Astrocyte of the spinal cord (primary cell): ENCODE results near the gene HERC3.

ENCODE experiments used
- DNase-seq: peaks from one replicate; pipeline ENCODE4 v3.0.0; 2011; ENCODE audit warnings: low read depth, low spot score
- H3K4me3 ChIP-seq: 2 replicates; pipeline ENCODE4 v1.5.1; 2011; ENCODE audit warnings: low read depth, mild to moderate bottlenecking, low read length, moderate library complexity
- in situ Hi-C: cut with HindIII; loops from 2 replicates; pipeline ENCODE4 v1.10.0; 2017; ENCODE audit warnings: low sequenced_read_pairs
- TF ChIP-seq, protein P1 (sequence below): IDR thresholded peaks from 2 replicates; pipeline ENCODE4 v1.5.1; 2012; ENCODE audit warnings: low read depth, mild to moderate bottlenecking, low read length, inconsistent platforms

The HERC3 gene

DNA sequence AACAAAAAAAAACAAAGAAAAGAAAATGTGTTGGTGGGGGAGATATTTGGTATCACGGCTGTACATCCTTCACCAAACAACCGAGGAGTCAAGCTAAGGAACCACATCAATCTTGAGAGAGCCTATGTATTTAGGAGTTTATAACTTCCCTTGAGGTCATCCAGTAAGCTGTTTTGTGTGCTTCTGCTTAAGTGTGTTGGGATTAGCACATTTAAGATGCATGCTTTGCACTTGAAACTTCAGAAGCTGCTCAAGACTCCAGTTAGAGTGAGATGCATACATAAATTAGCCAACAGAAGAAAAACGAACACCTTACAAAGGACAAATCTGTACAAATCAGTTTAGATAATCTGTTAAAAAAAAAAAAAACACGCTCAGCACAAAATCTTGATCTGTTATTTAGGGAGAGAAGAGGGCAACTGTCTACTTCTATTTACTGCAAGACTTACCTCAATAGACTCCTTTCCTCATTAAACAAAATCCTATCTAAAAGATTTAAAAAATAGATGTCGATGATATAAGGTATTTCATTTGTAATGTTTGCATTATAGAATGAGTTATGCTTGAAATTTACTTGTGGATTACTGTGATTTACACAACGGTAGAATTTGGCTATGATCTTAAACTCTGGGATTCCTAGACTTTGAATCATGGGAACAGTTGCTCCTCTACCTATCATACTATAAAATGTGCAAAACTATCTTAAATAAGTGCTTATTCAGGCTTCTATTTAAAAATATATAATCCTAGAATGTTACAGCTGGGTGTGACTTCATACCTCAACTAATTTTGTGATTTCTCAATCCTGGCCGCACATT lies 159.2 kb downstream of the HERC3 start:
- no peak for DNase-seq
- TF ChIP-seq, protein P1, sequence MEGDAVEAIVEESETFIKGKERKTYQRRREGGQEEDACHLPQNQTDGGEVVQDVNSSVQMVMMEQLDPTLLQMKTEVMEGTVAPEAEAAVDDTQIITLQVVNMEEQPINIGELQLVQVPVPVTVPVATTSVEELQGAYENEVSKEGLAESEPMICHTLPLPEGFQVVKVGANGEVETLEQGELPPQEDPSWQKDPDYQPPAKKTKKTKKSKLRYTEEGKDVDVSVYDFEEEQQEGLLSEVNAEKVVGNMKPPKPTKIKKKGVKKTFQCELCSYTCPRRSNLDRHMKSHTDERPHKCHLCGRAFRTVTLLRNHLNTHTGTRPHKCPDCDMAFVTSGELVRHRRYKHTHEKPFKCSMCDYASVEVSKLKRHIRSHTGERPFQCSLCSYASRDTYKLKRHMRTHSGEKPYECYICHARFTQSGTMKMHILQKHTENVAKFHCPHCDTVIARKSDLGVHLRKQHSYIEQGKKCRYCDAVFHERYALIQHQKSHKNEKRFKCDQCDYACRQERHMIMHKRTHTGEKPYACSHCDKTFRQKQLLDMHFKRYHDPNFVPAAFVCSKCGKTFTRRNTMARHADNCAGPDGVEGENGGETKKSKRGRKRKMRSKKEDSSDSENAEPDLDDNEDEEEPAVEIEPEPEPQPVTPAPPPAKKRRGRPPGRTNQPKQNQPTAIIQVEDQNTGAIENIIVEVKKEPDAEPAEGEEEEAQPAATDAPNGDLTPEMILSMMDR: no peak
- in situ Hi-C loops: no loop called here
- no peak overlapping the region for H3K4me3 ChIP-seq

DNA sequence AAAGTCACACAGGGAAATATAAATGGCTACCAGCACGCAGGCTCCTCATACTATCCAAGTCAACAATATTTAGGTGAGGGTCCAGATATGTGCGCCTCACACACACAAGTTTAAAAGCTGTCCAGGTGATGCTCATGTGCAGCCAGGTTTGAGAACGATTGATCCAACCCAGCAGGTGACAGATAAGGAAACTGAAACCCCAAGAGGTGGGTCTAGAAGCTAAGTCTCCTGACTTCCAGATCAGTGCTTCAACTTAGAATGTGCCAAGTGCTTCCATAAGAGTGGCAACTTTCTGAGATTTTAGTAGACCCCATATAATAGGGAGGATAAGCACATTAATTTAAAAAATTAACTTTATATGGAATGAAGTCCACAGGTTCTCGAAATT lies 159.8 kb downstream of the HERC3 start:
- no peak overlapping the region for H3K4me3 ChIP-seq
- TF ChIP-seq, protein P1: no peak
- in situ Hi-C loops: no loop called here
- DNase-seq: no peak

DNA sequence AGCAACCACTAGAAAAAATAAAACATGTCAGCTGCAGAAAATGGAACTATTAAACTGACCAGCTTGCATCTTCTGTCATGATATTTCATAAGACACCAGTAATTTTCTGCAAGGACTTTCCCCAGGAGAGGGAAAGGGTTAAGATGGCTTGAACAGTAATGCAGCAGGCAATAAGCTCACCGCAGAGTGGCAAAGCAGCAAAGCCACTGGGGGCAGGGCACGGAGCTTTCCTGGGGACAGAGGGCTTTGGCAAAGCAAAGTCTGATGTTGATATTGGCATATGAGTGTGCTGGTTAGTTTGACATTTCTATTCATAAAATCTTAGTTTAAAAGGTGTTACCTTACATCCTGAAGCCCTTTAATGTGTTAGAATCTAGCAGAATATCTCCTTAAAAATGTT lies 160.5 kb downstream of the HERC3 start:
- no peak for DNase-seq
- in situ Hi-C loops: no loop called here
- TF ChIP-seq, protein P1: no peak
- no peak overlapping the region for H3K4me3 ChIP-seq

DNA sequence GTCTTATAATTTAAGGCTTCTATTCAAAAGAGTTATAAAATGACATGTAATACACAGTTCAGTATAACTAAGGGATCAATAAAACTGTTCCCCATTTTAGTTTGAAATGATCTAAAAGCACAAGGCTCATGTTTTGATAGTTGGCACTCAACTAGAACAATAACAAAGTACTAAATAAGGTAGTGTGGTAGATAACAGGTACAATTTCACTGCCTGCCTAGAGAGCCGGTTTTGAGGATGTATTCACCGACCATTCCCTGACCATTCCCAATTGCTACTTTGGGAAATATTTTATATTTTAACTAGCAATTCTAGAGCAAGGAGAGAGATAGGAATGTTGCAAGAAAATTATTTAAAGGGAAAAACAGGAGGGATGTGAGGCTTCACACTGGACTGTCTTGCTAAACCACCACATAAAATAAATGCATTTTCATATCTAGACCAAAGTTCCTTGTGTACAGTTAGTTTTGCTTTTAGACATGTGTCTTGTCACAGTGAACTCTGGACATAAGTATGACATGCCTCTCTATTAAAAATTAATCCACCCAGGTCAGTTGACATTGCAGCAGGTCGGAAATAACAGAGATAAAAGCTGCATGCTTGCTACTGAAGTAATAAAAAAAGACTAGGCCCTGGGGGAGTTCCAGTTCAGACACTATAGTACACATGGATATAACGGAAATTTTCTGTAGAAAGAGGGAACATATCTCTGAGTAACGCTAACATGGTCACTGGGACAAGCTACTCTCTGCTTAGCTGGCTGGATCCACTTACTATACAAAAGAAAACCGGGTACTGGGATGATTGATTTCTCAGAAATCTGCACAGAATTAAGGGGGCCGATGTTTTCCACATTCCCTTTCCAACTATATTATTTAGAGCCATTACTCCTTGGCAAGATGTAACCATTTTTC lies 161.6 kb downstream of the HERC3 start:
- no peak for DNase-seq
- in situ Hi-C loops: no loop called here
- TF ChIP-seq, protein P1: no peak
- no peak overlapping the region for H3K4me3 ChIP-seq

DNA sequence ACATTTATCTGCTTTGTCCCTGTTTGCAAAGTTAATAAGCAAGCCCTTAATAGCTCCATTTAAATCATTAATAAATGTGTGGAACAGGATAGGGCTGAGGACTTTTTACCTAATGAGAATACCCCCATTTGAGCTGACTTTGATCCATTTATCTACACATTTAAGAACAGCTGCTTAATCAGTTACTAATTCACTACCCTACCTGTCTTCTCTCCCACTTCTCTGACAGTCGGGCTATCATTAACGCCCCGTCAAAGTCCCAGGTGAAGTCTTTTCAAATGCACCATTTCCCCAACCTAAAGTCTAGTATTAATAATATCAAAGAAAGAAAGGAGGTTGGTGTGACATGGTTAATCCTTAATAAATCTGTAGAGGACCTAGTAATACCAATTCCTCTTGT lies 162.5 kb downstream of the HERC3 start:
- in situ Hi-C loops: no loop called here
- DNase-seq: no peak
- TF ChIP-seq, protein P1: no peak
- H3K4me3 ChIP-seq: no peak overlapping the region

DNA sequence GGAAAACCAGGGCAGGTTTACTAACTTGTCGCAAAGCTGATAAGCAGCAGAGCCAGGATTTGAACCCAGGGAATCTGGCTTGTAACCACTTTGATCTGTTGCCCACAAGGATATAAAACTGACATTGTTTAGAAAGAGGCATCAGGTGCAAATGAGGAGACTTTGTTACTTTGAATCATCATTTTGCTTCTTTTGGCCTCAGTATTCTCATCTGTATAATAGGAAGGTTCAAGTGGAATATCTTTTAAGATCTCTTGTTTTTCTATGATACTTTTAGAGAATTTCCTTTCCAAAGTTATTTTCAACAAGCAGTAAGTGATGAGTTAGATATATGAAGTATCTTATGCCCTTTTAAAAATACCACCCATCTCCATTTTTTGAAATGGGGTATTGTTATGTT lies 163.2 kb downstream of the HERC3 start:
- H3K4me3 ChIP-seq: no peak overlapping the region
- in situ Hi-C loops: no loop called here
- TF ChIP-seq, protein P1: no peak
- no peak for DNase-seq
